ENCODE measurements around the gene HELZ2. TPM values are rescaled to one million over a fixed set of nuclear protein-coding genes. Genes with fewer than 3 reads are reported as not detected.

The HELZ2 gene
- total RNA-seq, 1 donor from 2014 or later: 29.0 TPM

DNA sequence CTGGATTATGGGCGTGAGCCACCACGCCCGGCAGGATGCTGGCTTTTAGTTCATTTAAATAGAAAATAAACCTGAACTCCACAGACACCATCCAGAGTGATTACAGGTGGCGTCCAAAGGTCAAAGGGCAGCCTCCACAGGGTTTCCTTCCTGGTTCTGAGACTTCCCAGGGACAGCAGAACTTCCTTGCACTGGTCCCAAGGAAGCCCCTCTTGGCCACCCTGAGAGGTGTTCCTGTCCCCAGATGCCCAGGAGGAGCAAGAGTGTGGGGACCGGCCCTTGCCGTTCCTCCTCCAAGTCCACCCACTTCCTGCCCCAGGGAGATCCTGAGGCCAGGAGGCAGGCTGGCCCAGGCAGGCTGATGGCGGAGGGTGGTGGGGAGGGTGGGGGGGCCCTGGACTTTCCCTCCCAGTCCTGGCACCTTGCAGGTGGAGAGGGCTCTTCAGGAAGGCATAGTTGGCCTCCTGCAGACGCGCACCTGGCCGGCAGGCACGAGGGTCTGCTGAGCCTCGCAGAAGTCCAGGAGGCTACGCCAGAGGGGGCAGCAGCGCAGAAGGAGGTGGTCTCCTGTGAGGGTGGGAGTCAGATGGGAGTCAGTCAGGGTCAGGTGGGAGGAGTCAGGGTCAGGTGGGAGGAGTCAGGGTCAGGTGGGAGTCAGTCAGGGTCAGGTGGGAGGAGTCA lies 15.1 kb downstream of the HELZ2 start:
- DNase-seq (ENCODE audit: extremely low spot score, unreplicated experiment): no peak
- Mint-ChIP-seq H3K4me1 (ENCODE audit: unreplicated experiment) (peaks cover 9% of the 10 kb centered on the region), H3K36me3 (ENCODE audit: unreplicated experiment) (peaks cover 4% of the 10 kb centered on the region), H3K27ac (ENCODE audit: unreplicated experiment) (no peak overlapping the region), H3K9me3 (ENCODE audit: unreplicated experiment) (no peaks in the 10 kb centered on the region), H3K4me3 (ENCODE audit: unreplicated experiment) (no peak overlapping the region), H3K27me3 (ENCODE audit: unreplicated experiment) (no peaks in the 10 kb centered on the region)
- TF ChIP-seq, protein P1, sequence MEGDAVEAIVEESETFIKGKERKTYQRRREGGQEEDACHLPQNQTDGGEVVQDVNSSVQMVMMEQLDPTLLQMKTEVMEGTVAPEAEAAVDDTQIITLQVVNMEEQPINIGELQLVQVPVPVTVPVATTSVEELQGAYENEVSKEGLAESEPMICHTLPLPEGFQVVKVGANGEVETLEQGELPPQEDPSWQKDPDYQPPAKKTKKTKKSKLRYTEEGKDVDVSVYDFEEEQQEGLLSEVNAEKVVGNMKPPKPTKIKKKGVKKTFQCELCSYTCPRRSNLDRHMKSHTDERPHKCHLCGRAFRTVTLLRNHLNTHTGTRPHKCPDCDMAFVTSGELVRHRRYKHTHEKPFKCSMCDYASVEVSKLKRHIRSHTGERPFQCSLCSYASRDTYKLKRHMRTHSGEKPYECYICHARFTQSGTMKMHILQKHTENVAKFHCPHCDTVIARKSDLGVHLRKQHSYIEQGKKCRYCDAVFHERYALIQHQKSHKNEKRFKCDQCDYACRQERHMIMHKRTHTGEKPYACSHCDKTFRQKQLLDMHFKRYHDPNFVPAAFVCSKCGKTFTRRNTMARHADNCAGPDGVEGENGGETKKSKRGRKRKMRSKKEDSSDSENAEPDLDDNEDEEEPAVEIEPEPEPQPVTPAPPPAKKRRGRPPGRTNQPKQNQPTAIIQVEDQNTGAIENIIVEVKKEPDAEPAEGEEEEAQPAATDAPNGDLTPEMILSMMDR (IDR thresholded peaks at IDR 0.05): no peak

DNA sequence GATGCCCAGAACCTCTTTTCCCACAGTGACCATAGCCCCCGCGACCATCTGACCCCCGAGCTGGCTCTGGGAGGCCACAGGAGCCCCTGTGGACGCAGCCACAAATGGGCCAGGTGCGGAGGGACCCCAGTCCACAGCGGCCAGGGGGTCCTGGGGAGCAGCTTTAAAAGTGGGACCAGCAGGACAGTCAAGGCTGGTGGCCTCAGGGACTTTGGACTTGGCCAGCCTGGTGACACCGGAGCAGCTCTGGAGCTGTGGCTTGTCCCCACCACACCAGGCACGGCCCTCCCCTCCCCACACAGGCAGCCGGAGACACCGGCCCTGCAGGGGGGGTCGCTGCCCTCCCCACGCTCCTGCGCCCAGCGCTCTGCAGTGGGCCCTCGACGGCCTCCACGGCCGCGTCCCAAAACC lies 16.6 kb downstream of the HELZ2 start:
- H3K9me3 Mint-ChIP-seq (ENCODE audit: unreplicated experiment): no peaks in the 10 kb centered on the region
- TF ChIP-seq, protein P1 (IDR thresholded peaks at IDR 0.05): no peak
- no peak for DNase-seq (ENCODE audit: extremely low spot score, unreplicated experiment)
- no peaks in the 10 kb centered on the region for H3K27me3 Mint-ChIP-seq (ENCODE audit: unreplicated experiment)
- no peak overlapping the region for H3K4me3 Mint-ChIP-seq (ENCODE audit: unreplicated experiment)
- H3K36me3 Mint-ChIP-seq (ENCODE audit: unreplicated experiment): peaks cover 4% of the 10 kb centered on the region
- peaks cover 13% of the 10 kb centered on the region for H3K4me1 Mint-ChIP-seq (ENCODE audit: unreplicated experiment)
- H3K27ac Mint-ChIP-seq (ENCODE audit: unreplicated experiment): no peak overlapping the region

DNA sequence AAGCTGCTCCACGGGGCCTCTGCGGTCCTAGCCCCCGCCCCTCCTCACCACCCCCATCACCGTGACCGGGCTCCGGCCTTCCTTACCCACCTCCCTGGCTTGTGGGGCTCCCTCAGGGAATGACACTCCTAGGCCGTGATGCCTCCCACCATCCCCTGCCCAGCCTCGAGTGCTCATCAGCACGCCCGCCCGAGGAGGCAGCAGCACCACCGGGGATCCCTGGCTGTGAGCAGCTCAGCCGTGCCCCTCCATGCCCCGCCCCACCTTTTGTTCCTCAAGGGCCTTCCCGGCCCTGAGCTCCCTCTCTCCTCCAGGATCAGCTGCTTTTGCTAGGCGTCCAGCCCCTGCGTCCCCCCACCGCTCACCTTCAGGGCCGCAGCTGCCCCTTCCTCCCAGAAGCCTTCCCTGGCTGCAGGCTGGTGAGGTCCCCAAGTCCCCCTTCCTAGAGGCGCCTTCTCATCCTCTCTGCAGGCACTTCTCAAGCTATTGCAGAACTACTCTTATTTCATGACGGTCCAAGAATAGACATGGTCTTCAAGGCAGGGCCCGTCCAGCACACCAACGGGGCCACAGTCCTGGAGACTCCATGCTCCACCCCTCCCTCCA lies 17.1 kb downstream of the HELZ2 start:
- no peak for DNase-seq (ENCODE audit: extremely low spot score, unreplicated experiment)
- Mint-ChIP-seq H3K4me1 (ENCODE audit: unreplicated experiment) (peaks cover 13% of the 10 kb centered on the region), H3K27ac (ENCODE audit: unreplicated experiment) (no peak overlapping the region), H3K36me3 (ENCODE audit: unreplicated experiment) (peaks cover 4% of the 10 kb centered on the region), H3K9me3 (ENCODE audit: unreplicated experiment) (no peaks in the 10 kb centered on the region), H3K27me3 (ENCODE audit: unreplicated experiment) (no peaks in the 10 kb centered on the region), H3K4me3 (ENCODE audit: unreplicated experiment) (no peak overlapping the region)
- TF ChIP-seq, protein P1 (IDR thresholded peaks at IDR 0.05): no peak

DNA sequence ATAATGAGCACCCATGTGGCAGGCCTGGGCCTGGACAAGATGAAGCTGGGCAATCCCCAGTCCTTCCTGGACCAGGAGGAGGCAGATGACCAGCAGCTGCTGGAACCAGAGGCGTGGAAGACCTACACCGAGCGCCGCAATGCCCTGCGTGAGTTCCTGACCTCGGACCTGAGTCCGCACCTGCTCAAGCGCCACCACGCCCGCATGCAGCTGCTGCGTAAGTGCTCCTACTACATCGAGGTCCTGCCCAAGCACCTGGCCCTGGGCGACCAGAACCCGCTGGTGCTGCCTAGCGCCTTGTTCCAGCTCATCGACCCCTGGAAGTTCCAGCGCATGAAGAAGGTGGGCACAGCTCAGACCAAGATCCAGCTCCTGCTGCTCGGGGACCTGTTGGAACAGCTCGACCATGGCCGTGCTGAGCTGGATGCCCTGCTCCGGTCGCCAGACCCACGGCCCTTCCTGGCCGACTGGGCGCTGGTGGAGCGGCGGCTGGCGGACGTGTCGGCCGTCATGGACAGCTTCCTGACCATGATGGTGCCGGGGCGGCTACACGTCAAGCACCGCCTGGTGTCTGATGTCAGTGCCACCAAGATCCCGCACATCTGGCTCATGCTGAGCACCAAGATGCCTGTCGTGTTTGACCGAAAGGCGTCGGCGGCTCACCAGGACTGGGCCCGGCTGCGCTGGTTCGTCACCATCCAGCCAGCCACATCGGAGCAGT lies 18.2 kb downstream of the HELZ2 start:
- Mint-ChIP-seq H3K27ac (ENCODE audit: unreplicated experiment) (no peak overlapping the region), H3K27me3 (ENCODE audit: unreplicated experiment) (no peaks in the 10 kb centered on the region)
- DNase-seq (ENCODE audit: extremely low spot score, unreplicated experiment): no peak

More for the DNA sequence above, 18.2 kb downstream of the HELZ2 start:
- Mint-ChIP-seq H3K4me1 (ENCODE audit: unreplicated experiment) (peaks cover 13% of the 10 kb centered on the region), H3K4me3 (ENCODE audit: unreplicated experiment) (no peak overlapping the region), H3K36me3 (ENCODE audit: unreplicated experiment) (peaks cover 4% of the 10 kb centered on the region), H3K9me3 (ENCODE audit: unreplicated experiment) (no peaks in the 10 kb centered on the region)
- TF ChIP-seq, protein P1 (IDR thresholded peaks at IDR 0.05): no peak

Measured in osteocyte (in vitro differentiated cells).